ENCODE measurements around the gene ASCL2. TPM values are rescaled to one million over a fixed set of nuclear protein-coding genes. Genes with fewer than 3 reads are reported as not detected.

ASCL2 gene
- total and polyA plus RNA-seq, 7 experiments from 2014 or later = 0.32 to 2.1 (median 0.45) TPM; not detected in 3

- ATAC-seq (no peak), DNase-seq (no peak)
- Mint-ChIP-seq H3K36me3 (peaks cover 0 to 5% (median 0%) of the 10 kb centered on the region in 5 donors), H3K4me3 (no peak overlapping the region), H3K9me3 (no peaks in the 10 kb centered on the region), H3K27me3 (no peaks in the 10 kb centered on the region), H3K4me1 (peaks cover 0 to 15% (median 13%) of the 10 kb centered on the region in 7 donors), H3K27ac (peak overlapping the region in 2 of 9 donors; percentile 17 to 74)
- Histone ChIP-seq H3K27ac (ENCODE audit: low read depth, low read length) (no peak overlapping the region), H3K27me3 (ENCODE audit: control insufficient read depth in 2 of 2, insufficient read depth in 2 of 2, low read length in 2 of 2) (no peaks in the 10 kb centered on the region), H3K4me1 (ENCODE audit: control insufficient read depth in 2 of 2, insufficient read depth in 2 of 2, low read length in 2 of 2) (peaks cover 0 to 2% of the 10 kb centered on the region in 2 donors), H3K36me3 (ENCODE audit: control insufficient read depth in 2 of 3, insufficient read depth in 3 of 3, low read length in 3 of 3) (peaks cover 0 to 5% (median 0%) of the 10 kb centered on the region in 3 experiments), H3K9me3 (ENCODE audit: control insufficient read depth in 2 of 3, low read length in 3 of 3) (no peaks in the 10 kb centered on the region), H3K4me3 (ENCODE audit: low read length) (no peak overlapping the region)
- POLR2A ChIA-PET = no interaction called here
- intact Hi-C loops (cut with micrococcal nuclease) = no loop called here
- CTCF ChIA-PET = interaction anchor here (1.0 kb wide), 1 partner anchor 161 kb away, joined by 3 read pairs; no protein-coding TSS in a partner anchor
Observed at GRCh38 chr11:2312232-2313042, 42.0 kb upstream of the ASCL2 start.

DNA sequence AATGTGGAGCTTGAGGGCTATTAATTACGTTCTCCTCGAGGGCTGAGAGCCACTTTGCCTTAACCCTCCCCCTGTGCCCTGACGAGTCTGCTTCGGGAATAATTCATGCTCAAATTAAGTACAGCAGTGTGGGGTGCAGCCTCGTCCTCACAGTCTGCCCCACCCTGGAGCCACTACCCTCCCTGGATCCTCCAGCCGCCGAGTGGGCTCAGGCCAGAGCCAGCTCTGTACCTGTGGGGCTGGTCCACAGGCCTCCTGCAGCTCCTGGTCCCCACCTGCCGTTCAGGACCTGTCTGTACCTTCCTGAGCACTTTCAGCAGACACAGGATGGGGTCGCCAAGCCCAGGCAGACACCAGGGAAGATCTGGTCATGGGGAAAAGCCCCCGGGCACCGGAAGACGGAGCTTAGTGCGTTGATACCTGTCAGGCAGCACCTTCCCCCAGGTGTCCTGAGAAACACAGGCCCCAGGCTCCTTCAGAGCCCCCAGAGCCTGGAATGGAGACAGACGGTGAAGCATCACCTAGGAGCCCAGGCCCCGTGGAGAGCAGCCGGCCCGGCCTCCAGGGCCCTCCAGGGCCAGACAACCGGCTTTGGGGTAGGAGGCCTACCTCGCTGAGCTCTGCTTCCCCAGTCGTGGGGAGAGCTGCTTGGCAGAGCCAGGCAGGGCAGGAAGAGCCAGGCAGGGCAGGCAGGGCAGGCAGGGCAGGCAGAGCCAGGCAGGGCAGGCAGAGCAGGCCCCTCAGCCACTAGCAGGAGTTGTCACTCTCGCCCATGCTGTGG is 41.2 kb upstream of the ASCL2 start:
- Histone ChIP-seq H3K4me1 (ENCODE audit: control insufficient read depth in 2 of 2, insufficient read depth in 2 of 2, low read length in 2 of 2) (peaks cover 2 to 11% of the 10 kb centered on the region in 2 donors), H3K36me3 (ENCODE audit: control insufficient read depth in 2 of 3, insufficient read depth in 3 of 3, low read length in 3 of 3) (peaks cover 0 to 5% (median 0%) of the 10 kb centered on the region in 3 experiments), H3K27me3 (ENCODE audit: control insufficient read depth in 2 of 2, insufficient read depth in 2 of 2, low read length in 2 of 2) (no peaks in the 10 kb centered on the region), H3K9me3 (ENCODE audit: control insufficient read depth in 2 of 3, low read length in 3 of 3) (no peaks in the 10 kb centered on the region), H3K4me3 (ENCODE audit: low read length) (no peak overlapping the region), H3K27ac (ENCODE audit: low read depth, low read length) (no peak overlapping the region)
- Mint-ChIP-seq H3K9me3 (no peaks in the 10 kb centered on the region), H3K36me3 (no peaks in the 10 kb centered on the region), H3K4me3 (no peak overlapping the region), H3K27ac (peak overlapping the region in 1 of 9 donors; percentile 28), H3K4me1 (peaks cover under 1 to 17% (median 8%) of the 10 kb centered on the region in 7 donors), H3K27me3 (no peaks in the 10 kb centered on the region)
- POLR2A ChIA-PET = interaction anchor here (0.6 kb wide), 1 partner anchor 805 kb away, joined by 3 read pairs; no protein-coding TSS in a partner anchor
- DNase-seq (no peak), ATAC-seq (no peak)
- CTCF ChIA-PET = interaction anchor here (1.0 kb wide), 1 partner anchor 160 kb away, joined by 3 read pairs; no protein-coding TSS in a partner anchor
- intact Hi-C loops (cut with micrococcal nuclease) = no loop called here

DNA sequence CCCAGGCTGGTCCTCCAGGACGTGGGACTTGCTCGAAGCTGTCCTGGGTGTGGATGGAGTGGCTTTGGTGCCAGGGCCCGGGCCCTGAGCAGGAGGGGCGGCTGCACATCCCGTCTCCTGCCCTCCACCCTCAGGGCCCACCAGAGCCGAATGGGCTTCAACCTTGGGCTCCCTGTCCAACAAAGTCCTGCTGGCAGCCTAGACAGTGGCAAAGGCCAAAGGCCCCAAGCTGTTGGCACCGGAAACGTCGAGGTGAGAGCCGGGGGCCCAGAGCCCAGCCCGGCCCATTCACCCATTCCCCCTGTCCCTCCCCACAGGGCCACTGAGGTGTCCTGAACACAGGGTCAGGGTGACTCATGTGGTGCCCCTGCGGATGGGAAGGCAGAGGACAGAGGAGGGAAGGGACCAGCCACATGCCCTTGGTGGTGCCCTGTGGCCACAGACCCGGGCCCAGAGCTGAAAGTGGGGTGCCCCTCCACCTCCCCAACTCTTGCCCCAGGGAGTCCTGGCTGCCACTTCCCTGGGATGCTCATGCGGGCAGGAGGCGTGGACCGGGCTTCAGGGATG is 40.5 kb upstream of the ASCL2 start:
- Histone ChIP-seq H3K36me3 (ENCODE audit: control insufficient read depth in 2 of 3, insufficient read depth in 3 of 3, low read length in 3 of 3) (peaks cover 0 to 5% (median 0%) of the 10 kb centered on the region in 3 experiments), H3K27me3 (ENCODE audit: control insufficient read depth in 2 of 2, insufficient read depth in 2 of 2, low read length in 2 of 2) (no peaks in the 10 kb centered on the region), H3K4me3 (ENCODE audit: low read length) (no peak overlapping the region), H3K9me3 (ENCODE audit: control insufficient read depth in 2 of 3, low read length in 3 of 3) (no peaks in the 10 kb centered on the region), H3K4me1 (ENCODE audit: control insufficient read depth in 2 of 2, insufficient read depth in 2 of 2, low read length in 2 of 2) (peaks cover 6 to 17% of the 10 kb centered on the region in 2 donors), H3K27ac (ENCODE audit: low read depth, low read length) (no peak overlapping the region)
- CTCF ChIA-PET = no interaction called here
- H3K4me3 Mint-ChIP-seq = no peak overlapping the region
- no peak for ATAC-seq
- peaks cover 7 to 24% (median 13%) of the 10 kb centered on the region in 7 donors for H3K4me1 Mint-ChIP-seq
- DNase-seq = no peak
- POLR2A ChIA-PET = interaction anchor here (0.6 kb wide), 1 partner anchor 804 kb away, joined by 3 read pairs; no protein-coding TSS in a partner anchor
- intact Hi-C loops (cut with micrococcal nuclease) = no loop called here
- no peaks in the 10 kb centered on the region for H3K9me3 Mint-ChIP-seq
- H3K27ac Mint-ChIP-seq = no peak overlapping the region
- H3K36me3 Mint-ChIP-seq = peaks cover 0 to 1% (median 0%) of the 10 kb centered on the region in 5 donors
- H3K27me3 Mint-ChIP-seq = no peaks in the 10 kb centered on the region

DNA sequence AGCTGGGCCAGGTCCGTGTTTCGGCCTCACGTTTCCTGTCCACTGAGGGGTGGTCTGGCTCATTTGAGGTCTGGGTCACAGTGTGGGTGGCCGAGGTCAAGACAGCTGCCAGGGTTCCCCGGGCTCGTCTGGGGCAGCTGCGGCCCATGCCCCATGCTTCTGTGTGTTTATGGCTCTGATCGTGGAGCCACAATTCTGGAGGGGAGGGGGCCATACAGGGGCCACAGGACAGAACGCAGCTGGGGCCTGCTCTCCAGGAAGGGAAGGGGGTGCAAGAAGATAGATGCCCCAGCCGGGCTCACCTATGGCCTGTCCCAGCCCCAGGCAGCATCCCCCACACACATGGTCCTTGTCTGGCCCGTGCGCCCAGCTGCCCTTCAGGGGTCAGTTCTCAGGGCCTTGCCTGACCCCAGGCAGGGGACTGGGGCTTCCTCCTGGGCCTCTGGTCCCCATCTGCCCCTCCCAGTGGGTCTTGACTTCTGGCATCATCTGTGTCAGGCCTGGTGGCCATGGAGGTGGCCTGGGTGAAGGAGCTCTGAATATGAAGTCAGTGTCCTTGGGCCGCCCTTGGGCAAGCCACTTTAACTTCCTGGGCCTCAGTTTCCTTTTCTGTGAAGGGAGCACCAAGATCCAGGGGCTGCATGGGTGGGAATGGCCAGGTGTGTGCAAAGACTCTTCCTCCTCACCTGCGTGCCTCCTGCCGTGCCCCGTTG is 39.8 kb upstream of the ASCL2 start:
- H3K36me3 ChIP-seq (ENCODE audit: control insufficient read depth in 2 of 3, insufficient read depth in 3 of 3, low read length in 3 of 3) = peaks cover 0 to 5% (median 0%) of the 10 kb centered on the region in 3 experiments
- peaks cover 12 to 24% of the 10 kb centered on the region in 2 donors for H3K4me1 ChIP-seq (ENCODE audit: control insufficient read depth in 2 of 2, insufficient read depth in 2 of 2, low read length in 2 of 2)
- Mint-ChIP-seq H3K36me3 (peaks cover 0 to 3% (median 0%) of the 10 kb centered on the region in 5 donors), H3K27me3 (no peaks in the 10 kb centered on the region), H3K9me3 (no peaks in the 10 kb centered on the region), H3K4me3 (no peak overlapping the region), H3K4me1 (peaks cover 11 to 28% (median 18%) of the 10 kb centered on the region in 7 donors), H3K27ac (peak overlapping the region in 1 of 9 donors; percentile 5)
- DNase-seq (no peak), ATAC-seq (no peak)
- no peak overlapping the region for H3K4me3 ChIP-seq (ENCODE audit: low read length)
- CTCF ChIA-PET = interaction anchor here (1.2 kb wide), 1 partner anchor 110 kb away, joined by 7 read pairs; no protein-coding TSS in a partner anchor
- no peak overlapping the region for H3K27ac ChIP-seq (ENCODE audit: low read depth, low read length)
- POLR2A ChIA-PET = no interaction called here
- H3K27me3 ChIP-seq (ENCODE audit: control insufficient read depth in 2 of 2, insufficient read depth in 2 of 2, low read length in 2 of 2) = no peaks in the 10 kb centered on the region
- H3K9me3 ChIP-seq (ENCODE audit: control insufficient read depth in 2 of 3, low read length in 3 of 3) = no peaks in the 10 kb centered on the region
- intact Hi-C loops (cut with micrococcal nuclease) = no loop called here

GRCh38 chr11:2309251-2310072 is 39.1 kb upstream of the ASCL2 start:
- Mint-ChIP-seq H3K9me3 (no peaks in the 10 kb centered on the region), H3K27ac (no peak overlapping the region), H3K4me3 (peak overlapping the region in 1 of 10 donors; percentile 20), H3K4me1 (peaks cover 13 to 35% (median 20%) of the 10 kb centered on the region in 7 donors), H3K36me3 (peaks cover 0 to 3% (median 0%) of the 10 kb centered on the region in 5 donors), H3K27me3 (no peaks in the 10 kb centered on the region)
- DNase-seq (no peak), ATAC-seq (no peak)
- CTCF ChIA-PET = interaction anchor here (0.6 to 1.2 kb wide), 2 partner anchors 111 to 664 kb away, joined by 6 to 7 read pairs; no protein-coding TSS in a partner anchor
- Histone ChIP-seq H3K27ac (ENCODE audit: low read depth, low read length) (no peak overlapping the region), H3K27me3 (ENCODE audit: control insufficient read depth in 2 of 2, insufficient read depth in 2 of 2, low read length in 2 of 2) (no peaks in the 10 kb centered on the region), H3K9me3 (ENCODE audit: control insufficient read depth in 2 of 3, low read length in 3 of 3) (no peaks in the 10 kb centered on the region), H3K4me3 (ENCODE audit: low read length) (no peak overlapping the region), H3K36me3 (ENCODE audit: control insufficient read depth in 2 of 3, insufficient read depth in 3 of 3, low read length in 3 of 3) (peaks cover 0 to 9% (median 0%) of the 10 kb centered on the region in 3 experiments), H3K4me1 (ENCODE audit: control insufficient read depth in 2 of 2, insufficient read depth in 2 of 2, low read length in 2 of 2) (peaks cover 18 to 30% of the 10 kb centered on the region in 2 donors)
- intact Hi-C loops (cut with micrococcal nuclease) = loop anchor here in 1 of 2 donors (5.0 to 10.0 kb wide), 2 partner anchors 68 to 585 kb away; partner anchors contain the start of gene CD81
- POLR2A ChIA-PET = no interaction called here
